Fibroblast of lung (primary cell): ENCODE measurements around the gene CD151. TPM values are rescaled to one million over a fixed set of nuclear protein-coding genes. Genes with fewer than 3 reads are reported as not detected.

Experiments used
- DNase-seq, 2 donors: peaks; one replicate each; pipeline versions ENCODE4 v3.0.0 to v3.0.0-alpha.2; 2010; ENCODE audit warnings: low read depth in 2 of 2
- H2AFZ ChIP-seq: 2 replicates; pipeline ENCODE4 v1.5.1; 2012; ENCODE audit warnings: low read length, control low read depth, inconsistent platforms
- H3K27ac ChIP-seq: 2 replicates; pipeline ENCODE4 v1.5.1; 2011; ENCODE audit warnings: low read length, control low read depth; ENCODE audit not compliant: insufficient read depth
- H3K27me3 ChIP-seq: 2 replicates; pipeline ENCODE4 v1.5.1; 2011; ENCODE audit warnings: mild to moderate bottlenecking, low read length; ENCODE audit not compliant: control insufficient read depth, insufficient read depth
- H3K36me3 ChIP-seq: 2 replicates; pipeline ENCODE4 v1.5.1; 2011; ENCODE audit warnings: low read length; ENCODE audit not compliant: control insufficient read depth, insufficient read depth
- H3K4me1 ChIP-seq: 2 replicates; pipeline ENCODE4 v1.5.1; 2011; ENCODE audit warnings: low read length; ENCODE audit not compliant: control insufficient read depth, insufficient read depth; ENCODE audit errors: extremely low read depth
- H3K4me2 ChIP-seq: 2 replicates; pipeline ENCODE4 v1.5.1; 2011; ENCODE audit warnings: low read length, control low read depth; ENCODE audit not compliant: insufficient read depth; ENCODE audit errors: extremely low read depth
- H3K4me3 ChIP-seq, 4 experiments: fragments of 200-600 bp in 1 of 4; sonication (generic) in 1 of 4; replicated peaks in 1 of 4; 2 replicates each; pipeline ENCODE4 v1.5.1; 2011 to 2016; ENCODE audit warnings: low read length in 4 of 4, low read depth in 3 of 4, mild to moderate bottlenecking in 3 of 4, control low read depth in 2 of 4, inconsistent platforms in 1 of 4, mixed read lengths in 1 of 4; ENCODE audit not compliant: insufficient read depth in 1 of 4; ENCODE audit errors: control extremely low read depth in 1 of 4
- H3K79me2 ChIP-seq: 2 replicates; pipeline ENCODE4 v1.5.1; 2012; ENCODE audit warnings: mild to moderate bottlenecking, low read length, inconsistent platforms; ENCODE audit not compliant: control insufficient read depth, insufficient read depth
- H3K9ac ChIP-seq: 2 replicates; pipeline ENCODE4 v1.5.1; 2011; ENCODE audit warnings: mild to moderate bottlenecking, low read length, control low read depth; ENCODE audit not compliant: insufficient read depth
- H3K9me3 ChIP-seq: 2 replicates; pipeline ENCODE4 v1.5.1; 2012; ENCODE audit warnings: low read depth, low read length; ENCODE audit not compliant: control insufficient read depth, insufficient read depth
- H4K20me1 ChIP-seq: 2 replicates; pipeline ENCODE4 v1.5.1; 2011; ENCODE audit warnings: low read length; ENCODE audit not compliant: control insufficient read depth, insufficient read depth; ENCODE audit errors: extremely low read depth
- EZH2 ChIP-seq: IDR thresholded peaks from 2 replicates; pipeline ENCODE4 v1.5.1; 2012; ENCODE audit warnings: low read length, control low read depth, mild to moderate bottlenecking; ENCODE audit errors: missing control alignments
- polyA plus RNA-seq, 2 donors: library from polyadenylated mRNA; depleted of rRNA in 1 of 2; stranded (reverse) in 1 of 2; unstranded in 1 of 2; fragments of >200 nt; gene quantifications; 2 replicates each; pipeline ENCODE4 v1.2.1, GENCODE V29; 2011 to 2012; ENCODE audit warnings: missing spikeins in 1 of 2
- total RNA-seq: library from RNA; depleted of rRNA; stranded (reverse); fragments of >200 nt; gene quantifications from 2 replicates; pipeline ENCODE4 v1.2.1, GENCODE V29; 2014
- TF ChIP-seq, protein P1 (sequence below), 2 donors: IDR thresholded peaks in 1 of 2; conservative IDR thresholded peaks in 1 of 2; 1 replicate in 1 of 2; 2 replicates in 1 of 2; pipeline ENCODE4 v1.5.1; 2011 to 2012; ENCODE audit warnings: low read length in 2 of 2, control low read depth in 1 of 2, inconsistent platforms in 1 of 2, low read depth in 1 of 2, mild to moderate bottlenecking in 1 of 2

CD151 gene
- total and polyA plus RNA-seq, 2 donors (not counting 1 experiment from before 2014, with no cell fraction given): 547 to 711 TPM

DNA sequence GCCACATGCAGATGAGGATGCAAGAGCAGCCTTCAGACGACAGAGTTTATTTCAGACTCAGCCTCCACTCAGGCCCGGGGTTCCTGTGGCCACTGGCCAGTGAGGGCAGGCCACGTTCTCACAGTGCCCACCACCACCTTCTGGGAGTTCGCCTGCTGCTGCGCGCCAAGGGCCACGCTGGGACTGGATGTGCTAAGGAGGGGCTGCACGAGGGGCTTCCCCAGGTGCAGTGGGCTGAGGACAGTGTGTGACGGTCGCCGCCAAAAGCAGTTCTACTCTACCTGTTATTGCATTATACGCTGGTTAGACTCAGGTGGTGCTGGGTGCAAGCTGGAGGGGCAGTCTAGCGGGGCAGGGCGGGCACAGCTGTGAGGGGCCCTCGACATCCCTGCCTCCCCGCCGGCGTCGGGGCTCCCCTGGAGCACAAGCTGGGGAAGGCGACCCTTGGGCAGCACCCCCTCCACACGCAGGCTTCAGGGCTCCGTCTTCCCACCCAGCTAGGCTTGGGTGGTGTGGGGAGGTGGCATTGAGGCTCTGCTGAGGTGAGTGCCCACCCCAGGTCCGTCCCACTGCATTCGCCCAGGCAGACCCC is 45.6 kb upstream of the CD151 start:
- Histone ChIP-seq H3K27ac (no peak overlapping the region), H3K9me3 (no peaks in the 10 kb centered on the region), H4K20me1 (no peaks in the 10 kb centered on the region), H3K4me1 (peaks cover 4% of the 10 kb centered on the region), H3K9ac (no peak overlapping the region), H2AFZ (no peak overlapping the region), H3K4me3 (no peak overlapping the region), H3K79me2 (no peaks in the 10 kb centered on the region), H3K36me3 (peaks cover 4% of the 10 kb centered on the region), H3K4me2 (no peak overlapping the region), H3K27me3 (no peaks in the 10 kb centered on the region)
- TF ChIP-seq, protein P1, sequence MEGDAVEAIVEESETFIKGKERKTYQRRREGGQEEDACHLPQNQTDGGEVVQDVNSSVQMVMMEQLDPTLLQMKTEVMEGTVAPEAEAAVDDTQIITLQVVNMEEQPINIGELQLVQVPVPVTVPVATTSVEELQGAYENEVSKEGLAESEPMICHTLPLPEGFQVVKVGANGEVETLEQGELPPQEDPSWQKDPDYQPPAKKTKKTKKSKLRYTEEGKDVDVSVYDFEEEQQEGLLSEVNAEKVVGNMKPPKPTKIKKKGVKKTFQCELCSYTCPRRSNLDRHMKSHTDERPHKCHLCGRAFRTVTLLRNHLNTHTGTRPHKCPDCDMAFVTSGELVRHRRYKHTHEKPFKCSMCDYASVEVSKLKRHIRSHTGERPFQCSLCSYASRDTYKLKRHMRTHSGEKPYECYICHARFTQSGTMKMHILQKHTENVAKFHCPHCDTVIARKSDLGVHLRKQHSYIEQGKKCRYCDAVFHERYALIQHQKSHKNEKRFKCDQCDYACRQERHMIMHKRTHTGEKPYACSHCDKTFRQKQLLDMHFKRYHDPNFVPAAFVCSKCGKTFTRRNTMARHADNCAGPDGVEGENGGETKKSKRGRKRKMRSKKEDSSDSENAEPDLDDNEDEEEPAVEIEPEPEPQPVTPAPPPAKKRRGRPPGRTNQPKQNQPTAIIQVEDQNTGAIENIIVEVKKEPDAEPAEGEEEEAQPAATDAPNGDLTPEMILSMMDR (conservative IDR thresholded peaks at IDR 0.05 in 1 of 2, IDR thresholded peaks at IDR 0.05 in 1 of 2; ENCODE audit: low read depth in 1 of 2, low read length in 2 of 2): no peak
- no peak for TF ChIP-seq EZH2
- no peak for DNase-seq

DNA sequence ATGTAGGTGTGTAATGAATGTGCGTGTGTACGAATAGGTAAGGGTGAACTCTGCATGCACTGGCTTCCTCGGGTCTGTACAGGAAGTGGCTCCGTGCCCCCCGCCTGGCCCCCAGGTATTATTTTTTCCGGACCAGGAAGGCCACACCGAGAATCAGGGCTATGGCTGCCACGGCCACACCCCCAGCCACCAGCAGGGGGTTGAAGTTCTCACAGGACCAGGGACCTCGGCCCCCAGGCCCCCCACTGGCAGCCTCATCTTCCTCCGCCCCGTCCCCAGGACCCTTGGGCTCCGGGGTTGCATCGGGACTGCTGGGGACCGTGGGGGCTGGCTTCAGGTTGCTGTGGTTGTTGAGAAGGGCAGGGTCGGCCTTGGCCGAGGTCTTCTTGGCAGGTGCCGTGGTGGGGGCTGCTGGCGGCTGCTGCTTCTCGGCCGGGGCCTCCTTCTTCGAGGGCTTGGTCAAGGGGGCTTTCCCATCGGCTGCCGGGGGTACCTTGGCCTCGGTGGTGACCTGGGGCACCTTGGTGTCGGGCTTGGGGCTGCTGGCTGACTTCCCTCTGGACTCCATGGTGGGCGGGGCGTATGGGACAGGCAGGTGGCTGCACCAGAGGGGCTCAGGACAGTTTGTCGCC is 44.6 kb upstream of the CD151 start:
- Histone ChIP-seq H3K27ac (no peak overlapping the region), H3K4me2 (no peak overlapping the region), H3K4me3 (no peak overlapping the region), H3K9me3 (no peaks in the 10 kb centered on the region), H3K36me3 (peaks cover 4% of the 10 kb centered on the region), H3K79me2 (no peaks in the 10 kb centered on the region), H3K9ac (no peak overlapping the region), H4K20me1 (no peaks in the 10 kb centered on the region), H3K4me1 (peaks cover 4% of the 10 kb centered on the region), H2AFZ (no peak overlapping the region), H3K27me3 (no peaks in the 10 kb centered on the region)
- DNase-seq: no peak
- TF ChIP-seq, protein P1 (conservative IDR thresholded peaks at IDR 0.05 in 1 of 2, IDR thresholded peaks at IDR 0.05 in 1 of 2; ENCODE audit: low read depth in 1 of 2, low read length in 2 of 2): no peak
- no peak for TF ChIP-seq EZH2

DNA sequence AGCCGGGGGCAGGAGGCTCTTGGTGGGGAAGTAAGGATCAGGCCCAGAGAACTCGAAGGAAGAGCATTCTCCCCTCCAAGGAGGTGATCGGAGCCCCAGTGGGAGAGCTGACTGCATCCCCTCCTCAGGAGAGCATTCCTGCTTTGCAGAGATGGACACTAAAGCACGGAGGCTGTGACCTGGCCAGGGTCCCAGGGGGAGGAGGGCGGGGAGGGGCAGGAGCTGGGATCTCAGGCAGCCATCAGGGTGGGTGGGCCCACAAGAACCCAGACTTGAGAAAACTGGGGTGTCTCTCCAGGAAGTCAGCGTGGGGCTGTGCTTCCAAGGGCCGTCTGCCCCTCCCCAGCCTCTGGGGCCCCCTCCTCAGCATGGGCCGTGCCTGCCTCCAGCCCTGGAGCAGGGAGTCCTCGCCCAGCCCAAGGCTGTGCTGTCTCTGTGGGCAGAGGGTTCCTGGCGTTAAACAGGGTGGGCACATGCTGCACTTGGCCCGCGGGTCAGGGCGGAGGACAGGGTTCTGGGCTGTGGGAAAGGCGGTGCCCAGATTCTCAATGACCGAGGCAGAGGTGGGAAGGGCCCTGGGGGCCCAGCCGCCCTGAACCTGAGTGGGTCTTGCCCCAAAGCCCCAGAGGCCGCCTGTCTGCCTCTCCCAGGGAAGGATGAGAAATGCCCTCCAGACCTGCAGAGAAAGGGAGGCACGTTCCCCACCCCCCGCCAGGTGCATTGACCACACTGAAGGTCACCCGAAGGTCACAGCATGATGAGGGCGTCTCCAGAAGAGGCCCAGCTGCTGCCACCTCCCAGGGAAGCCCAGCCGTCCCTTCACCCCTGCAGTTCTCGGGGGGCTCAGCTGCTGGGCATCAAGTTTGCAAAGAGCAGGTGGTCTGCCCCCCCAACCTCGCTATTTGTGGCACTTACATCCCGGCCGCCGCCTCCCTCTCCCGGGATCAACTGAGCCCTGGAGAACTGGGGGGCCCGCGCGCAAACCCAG is 43.5 kb upstream of the CD151 start:
- no peak for DNase-seq
- Histone ChIP-seq H3K79me2 (no peaks in the 10 kb centered on the region), H2AFZ (no peak overlapping the region), H4K20me1 (no peaks in the 10 kb centered on the region), H3K4me3 (peak overlapping the region in 2 of 4 experiments; percentile 36 to 51), H3K4me2 (peak overlapping the region; percentile 49), H3K27me3 (no peaks in the 10 kb centered on the region), H3K9me3 (no peaks in the 10 kb centered on the region), H3K4me1 (no peaks in the 10 kb centered on the region), H3K27ac (no peak overlapping the region), H3K36me3 (peaks cover 8% of the 10 kb centered on the region), H3K9ac (no peak overlapping the region)
- TF ChIP-seq EZH2: no peak
- TF ChIP-seq, protein P1 (conservative IDR thresholded peaks at IDR 0.05 in 1 of 2, IDR thresholded peaks at IDR 0.05 in 1 of 2; ENCODE audit: low read depth in 1 of 2, low read length in 2 of 2): no peak
